MM.1S (cell line): Measurements from ENCODE around the gene FTL.

Experiments used
- CTCF ChIP-seq: fragments of 300-600 bp; sonication (generic); IDR thresholded peaks from 2 replicates; pipeline ENCODE4 v1.5.1; 2016; ENCODE audit warnings: antibody characterized with exemption, low read length, mixed read lengths
- EZH2 ChIP-seq: fragments of 300-600 bp; sonication (generic); optimal IDR thresholded peaks from 2 replicates; pipeline ENCODE3; 2017; ENCODE audit warnings: low read depth, mild to moderate bottlenecking, antibody characterized with exemption, low read length, mixed read lengths

- no peak for TF ChIP-seq CTCF
- no peak for TF ChIP-seq EZH2
Observed at GRCh38 chr19:48925240-48925843, 39.8 kb upstream of the FTL start.
